B cell (primary cell): ENCODE results near the gene RNASE8. TPM values are rescaled to one million over a fixed set of nuclear protein-coding genes. Genes with fewer than 3 reads are reported as not detected.

Experiments
- ATAC-seq: fragments of 200-7000 bp; cut with Tn5 transposase; one replicate; pipeline ENCODE4 v1.10.0; 2021; ENCODE audit warnings: low read depth, mild to moderate bottlenecking, moderate number of reproducible peaks, moderate library complexity
- CTCF ChIA-PET: fragments of 350-600 bp; sonication (Branson Sonifier 250); formaldehyde crosslinking; loops from one replicate; lab custom pipeline; 2021; ENCODE audit warnings: antibody characterized with exemption, inconsistent platforms; lab: Charles Lee
- POLR2A ChIA-PET: fragments of 350-600 bp; sonication (Branson Sonifier 250); formaldehyde crosslinking; loops from one replicate; lab custom pipeline; 2021; ENCODE audit warnings: antibody characterized with exemption; lab: Charles Lee
- DNase-seq: peaks from one replicate; pipeline ENCODE4 v3.0.0; 2013
- H2AFZ ChIP-seq: 2 replicates; pipeline ENCODE4 v1.6.1; 2012; ENCODE audit warnings: mild to moderate bottlenecking, low read depth, low read length; ENCODE audit not compliant: insufficient read depth, poor library complexity, severe bottlenecking
- H3K27ac ChIP-seq, 2 donors: 1 replicate in 1 of 2; 2 replicates in 1 of 2; pipeline ENCODE4 v1.5.1; 2012 to 2013; ENCODE audit warnings: low read length in 2 of 2, mild to moderate bottlenecking in 2 of 2, moderate library complexity in 1 of 2
- H3K27me3 ChIP-seq, 4 experiments: fragments of 200-600 bp in 1 of 4; sonication (generic) in 1 of 4; replicated peaks in 1 of 4; 1 replicate in 2 of 4; 2 replicates in 2 of 4; pipeline versions ENCODE4 v1.6.1 to v1.7.0; 2013 to 2016; ENCODE audit warnings: low read length in 3 of 4, mild to moderate bottlenecking in 2 of 4, mixed read lengths in 1 of 4, moderate library complexity in 1 of 4; ENCODE audit not compliant: insufficient read depth in 4 of 4, control insufficient read depth in 3 of 4; ENCODE audit errors: control extremely low read depth in 1 of 4
- H3K36me3 ChIP-seq, 2 experiments: replicated peaks in 1 of 2; 1 replicate in 1 of 2; 2 replicates in 1 of 2; pipeline versions ENCODE4 v1.6.1 to v1.7.1; 2013; ENCODE audit warnings: low read length in 1 of 2; ENCODE audit not compliant: insufficient read depth in 2 of 2, control insufficient read depth in 1 of 2; ENCODE audit errors: control extremely low read depth in 1 of 2, extremely low read depth in 1 of 2
- H3K4me1 ChIP-seq, 2 donors: fragments of 200-600 bp in 1 of 2; sonication (generic) in 1 of 2; 1 replicate in 1 of 2; 2 replicates in 1 of 2; pipeline versions ENCODE4 v1.5.1 to v1.6.1; 2013 to 2017; ENCODE audit warnings: low read length in 2 of 2; ENCODE audit not compliant: control insufficient read depth in 2 of 2, insufficient read depth in 2 of 2
- H3K4me2 ChIP-seq: replicated peaks from 2 replicates; pipeline ENCODE3; 2012; ENCODE audit warnings: mild to moderate bottlenecking, low read depth, low read length; ENCODE audit not compliant: poor library complexity, severe bottlenecking
- H3K4me3 ChIP-seq, 5 experiments: fragments of 200-600 bp in 1 of 5; sonication (generic) in 1 of 5; 1 replicate in 3 of 5; 2 replicates in 2 of 5; pipeline versions ENCODE4 v1.5.1 to v1.7.0; 2011 to 2016; ENCODE audit warnings: low read length in 4 of 5, mild to moderate bottlenecking in 4 of 5, low read depth in 2 of 5, control low read depth in 1 of 5, moderate library complexity in 1 of 5; ENCODE audit not compliant: insufficient read depth in 1 of 5; ENCODE audit errors: control extremely low read depth in 1 of 5, extremely low read depth in 1 of 5
- H3K79me2 ChIP-seq: fragments of 200-600 bp; sonication (generic); one replicate; pipeline ENCODE4 v1.6.0; 2016; ENCODE audit warnings: low read length; ENCODE audit not compliant: control insufficient read depth, insufficient read depth
- H3K9ac ChIP-seq: fragments of 200-600 bp; sonication (generic); 2 replicates; pipeline ENCODE4 v1.6.1; 2017; ENCODE audit warnings: mild to moderate bottlenecking, low read length, moderate library complexity
- H3K9me3 ChIP-seq, 3 donors: one replicate each; pipeline versions ENCODE4 v1.6.1 to v1.7.1; 2013; ENCODE audit warnings: low read length in 2 of 3; ENCODE audit not compliant: control insufficient read depth in 2 of 3, insufficient read depth in 1 of 3; ENCODE audit errors: control extremely low read depth in 1 of 3
- H4K20me1 ChIP-seq: 2 replicates; pipeline ENCODE4 v1.6.0; 2012; ENCODE audit warnings: mild to moderate bottlenecking, low read length; ENCODE audit not compliant: insufficient read depth, control insufficient read depth, poor library complexity, severe bottlenecking
- H3K27ac Mint-ChIP-seq: one replicate; pipeline ENCODE4 v1.8.0; 2021; ENCODE audit warnings: mixed read lengths
- H3K27me3 Mint-ChIP-seq: one replicate; pipeline ENCODE4 v1.8.0; 2021; ENCODE audit warnings: mixed read lengths
- H3K4me1 Mint-ChIP-seq: one replicate; pipeline ENCODE4 v1.8.0; 2021; ENCODE audit warnings: mixed read lengths
- H3K4me3 Mint-ChIP-seq: one replicate; pipeline ENCODE4 v1.8.0; 2021; ENCODE audit warnings: mixed read lengths
- H3K9me3 Mint-ChIP-seq: one replicate; pipeline ENCODE4 v1.8.0; 2022; ENCODE audit warnings: mixed read lengths; ENCODE audit not compliant: insufficient read depth
- EZH2 ChIP-seq: IDR thresholded peaks from 2 replicates; pipeline ENCODE4 v1.6.1; 2012; ENCODE audit warnings: borderline replicate concordance, low read depth, mild to moderate bottlenecking, moderate library complexity, low read length; ENCODE audit not compliant: insufficient read depth, poor library complexity, severe bottlenecking
- WGBS: methylation state at CpG from one replicate; pipeline ENCODE4 v1.1.5; 2013; ENCODE audit warnings: missing lambda C conversion rate; ENCODE audit not compliant: insufficient coverage; 5-methylcytosine and 5-hydroxymethylcytosine counted together
- intact Hi-C: fragments of 100-400 bp; cut with micrococcal nuclease; formaldehyde crosslinking; loops from one replicate; pipeline ENCODE4 v1.10.0; 2022
- polyA plus RNA-seq: library from polyadenylated mRNA; depleted of rRNA; stranded (reverse); fragments of >200 nt; gene quantifications from 2 replicates; pipeline ENCODE4 v1.2.3, GENCODE V29; 2012
- total RNA-seq, 2 donors: library from RNA; stranded (reverse); fragments of 120-200 nt in 1 of 2; gene quantifications; 1 replicate in 1 of 2; 2 replicates in 1 of 2; pipeline versions ENCODE4 v1.2.3 to v1.2.4, GENCODE V29; 2013 to 2022
- TF ChIP-seq, protein P1 (sequence below): fragments of 200-600 bp; IDR thresholded peaks from one replicate; pipeline ENCODE4 v1.8.0; 2022; ENCODE audit warnings: antibody characterized with exemption, mild to moderate bottlenecking

Gene RNASE8
- total and polyA plus RNA-seq, 2 donors (not counting 1 experiment from before 2014, with no cell fraction given): not detected

DNA sequence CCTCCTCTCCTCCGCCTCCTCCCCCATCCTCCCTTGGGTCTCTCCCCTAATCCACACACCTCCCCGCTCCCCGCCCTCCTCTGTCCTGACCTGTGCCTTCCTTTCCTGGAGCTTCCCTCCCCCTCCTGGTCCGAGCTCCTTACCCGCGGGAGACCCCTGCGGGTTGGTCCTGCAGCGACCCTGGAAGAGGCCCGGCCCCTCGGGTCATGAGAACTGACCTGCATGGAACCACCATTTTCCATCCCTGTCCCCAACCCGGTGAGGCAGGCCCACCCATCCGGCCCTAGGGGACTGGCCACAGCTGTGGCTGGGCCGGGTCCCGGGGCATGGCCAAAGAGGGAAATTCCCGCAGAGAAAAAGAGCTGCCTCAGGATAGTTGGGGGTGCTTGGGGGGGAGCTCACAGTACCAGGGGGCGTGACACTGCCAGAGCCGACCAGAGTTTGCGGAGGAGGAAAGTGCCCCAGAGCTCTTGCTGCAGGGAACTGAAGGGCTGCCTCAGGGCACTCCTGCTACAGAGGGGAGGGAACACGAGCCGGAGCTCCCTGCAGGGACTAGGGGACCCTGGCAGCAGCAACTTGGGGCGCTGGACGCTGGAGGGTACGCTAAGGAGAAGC lies 13.1 kb downstream of the RNASE8 start:
- Histone ChIP-seq H3K9ac (peak overlapping the region; percentile 70), H3K4me3 (peak overlapping the region; percentile 17 to 69 (median 53)), H3K9me3 (peaks cover 0 to 9% (median 0%) of the 10 kb centered on the region in 3 donors), H3K4me2 (peak overlapping the region; percentile 97), H3K27me3 (peaks cover 0 to 50% (median 18%) of the 10 kb centered on the region in 4 experiments), H3K27ac (no peak overlapping the region), H2AFZ (peak overlapping the region; percentile 43), H4K20me1 (no peaks in the 10 kb centered on the region), H3K36me3 (no peaks in the 10 kb centered on the region), H3K79me2 (no peaks in the 10 kb centered on the region), H3K4me1 (peaks cover 34 to 40% of the 10 kb centered on the region in 2 donors)
- Mint-ChIP-seq H3K4me1 (peaks cover 44% of the 10 kb centered on the region), H3K27me3 (peaks cover 27% of the 10 kb centered on the region), H3K9me3 (no peaks in the 10 kb centered on the region), H3K4me3 (peak overlapping the region; percentile 93), H3K27ac (peak overlapping the region; percentile 73)
- under 1% methylated on average over 22 of the region's 23 CpGs for WGBS
- intact Hi-C loops: loop anchor here (1.0 to 2.0 kb wide), 3 partner anchors 33 to 56 kb away; partner anchors contain the start of gene NDRG2
- peak; percentile 74 for TF ChIP-seq EZH2
- TF ChIP-seq, protein P1, sequence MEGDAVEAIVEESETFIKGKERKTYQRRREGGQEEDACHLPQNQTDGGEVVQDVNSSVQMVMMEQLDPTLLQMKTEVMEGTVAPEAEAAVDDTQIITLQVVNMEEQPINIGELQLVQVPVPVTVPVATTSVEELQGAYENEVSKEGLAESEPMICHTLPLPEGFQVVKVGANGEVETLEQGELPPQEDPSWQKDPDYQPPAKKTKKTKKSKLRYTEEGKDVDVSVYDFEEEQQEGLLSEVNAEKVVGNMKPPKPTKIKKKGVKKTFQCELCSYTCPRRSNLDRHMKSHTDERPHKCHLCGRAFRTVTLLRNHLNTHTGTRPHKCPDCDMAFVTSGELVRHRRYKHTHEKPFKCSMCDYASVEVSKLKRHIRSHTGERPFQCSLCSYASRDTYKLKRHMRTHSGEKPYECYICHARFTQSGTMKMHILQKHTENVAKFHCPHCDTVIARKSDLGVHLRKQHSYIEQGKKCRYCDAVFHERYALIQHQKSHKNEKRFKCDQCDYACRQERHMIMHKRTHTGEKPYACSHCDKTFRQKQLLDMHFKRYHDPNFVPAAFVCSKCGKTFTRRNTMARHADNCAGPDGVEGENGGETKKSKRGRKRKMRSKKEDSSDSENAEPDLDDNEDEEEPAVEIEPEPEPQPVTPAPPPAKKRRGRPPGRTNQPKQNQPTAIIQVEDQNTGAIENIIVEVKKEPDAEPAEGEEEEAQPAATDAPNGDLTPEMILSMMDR: no peak
- ChIA-PET POLR2A (interaction anchor here (0.9 to 2.7 kb wide), 6 partner anchors 22 to 1848 kb away, joined by 3 to 27 read pairs (median 6); partner anchors contain the start of genes NDRG2, RBM23 and ZNF219), CTCF (interaction anchor here (0.7 to 6.2 kb wide), 13 partner anchors 13 to 99 kb away, joined by 3 to 133 read pairs (median 5); partner anchors contain the start of gene TMEM253)
- no peak for DNase-seq
- peak; percentile 26 for ATAC-seq
